Tibial artery (tissue), 4 donors: Measurements from ENCODE around the gene PCNX1.

Source experiments
- DNase-seq, 2 donors: peaks; one replicate each; pipeline ENCODE4 v3.0.0-alpha.2; 2019
- H3K27ac ChIP-seq, 2 donors: fragments of 200-600 bp; sonication (generic) in 1 of 2; 1 replicate in 1 of 2; 2 replicates in 1 of 2; pipeline ENCODE4 v1.5.1; 2018 to 2019; ENCODE audit warnings: mild to moderate bottlenecking in 1 of 2
- H3K27me3 ChIP-seq, 2 donors: fragments of 200-600 bp; sonication (generic) in 1 of 2; one replicate each; pipeline versions ENCODE4 v1.5.1 to v1.6.0; 2016 to 2019
- H3K36me3 ChIP-seq, 3 donors: fragments of 200-600 bp; sonication (generic) in 2 of 3; one replicate each; pipeline ENCODE4 v1.5.1; 2016 to 2019; ENCODE audit warnings: mild to moderate bottlenecking in 2 of 3
- H3K4me1 ChIP-seq, 4 donors: fragments of 200-600 bp; sonication (generic) in 2 of 4; 1 replicate in 3 of 4; 2 replicates in 1 of 4; pipeline ENCODE4 v1.5.1; 2016 to 2019
- H3K4me3 ChIP-seq, 2 donors: fragments of 200-600 bp; sonication (generic) in 1 of 2; 1 replicate in 1 of 2; 2 replicates in 1 of 2; pipeline ENCODE4 v1.5.1; 2018 to 2019; ENCODE audit warnings: mild to moderate bottlenecking in 2 of 2
- H3K9me3 ChIP-seq, 3 donors: fragments of 200-600 bp; sonication (generic) in 1 of 3; one replicate each; pipeline ENCODE4 v1.5.1; 2016 to 2019
- CTCF ChIP-seq, 2 experiments: fragments of 200-600 bp in 1 of 2; fragments of 450-650 bp in 1 of 2; IDR thresholded peaks; one replicate each; pipeline ENCODE4 v1.5.1; 2017 to 2019; ENCODE audit warnings: antibody characterized with exemption in 2 of 2, mild to moderate bottlenecking in 1 of 2, moderate library complexity in 1 of 2
- intact Hi-C: fragments of 100-400 bp; cut with DNase I; formaldehyde crosslinking; loops from one replicate; pipeline ENCODE4 v1.15.0; 2023; ENCODE audit warnings: low total_unique reads

Gene PCNX1

GRCh38 chr14:70887737-70888499, 19.3 kb upstream of the PCNX1 start:
- no peak for DNase-seq
- no peak overlapping the region for H3K4me3 ChIP-seq
- peaks cover 0 to 20% (median 0%) of the 10 kb centered on the region in 4 donors for H3K4me1 ChIP-seq
- no peaks in the 10 kb centered on the region for H3K9me3 ChIP-seq
- intact Hi-C loops: no loop called here
- no peak for TF ChIP-seq CTCF (IDR thresholded peaks at IDR 0.05)
- no peaks in the 10 kb centered on the region for H3K27me3 ChIP-seq
- H3K36me3 ChIP-seq: no peaks in the 10 kb centered on the region
- no peak overlapping the region for H3K27ac ChIP-seq

- Histone ChIP-seq H3K27me3 (no peaks in the 10 kb centered on the region), H3K4me1 (peaks cover 0 to 20% (median 0%) of the 10 kb centered on the region in 4 donors), H3K36me3 (no peaks in the 10 kb centered on the region), H3K4me3 (no peak overlapping the region), H3K9me3 (no peaks in the 10 kb centered on the region), H3K27ac (no peak overlapping the region)
- intact Hi-C loops: no loop called here
- DNase-seq: no peak
- no peak for TF ChIP-seq CTCF (IDR thresholded peaks at IDR 0.05)
Observed at GRCh38 chr14:70888681-70889175, 18.5 kb upstream of the PCNX1 start.

GRCh38 chr14:70889555-70889954, 17.7 kb upstream of the PCNX1 start:
- Histone ChIP-seq H3K27ac (no peak overlapping the region), H3K4me1 (peaks cover 0 to 20% (median 0%) of the 10 kb centered on the region in 4 donors), H3K36me3 (no peaks in the 10 kb centered on the region), H3K4me3 (no peak overlapping the region), H3K9me3 (no peaks in the 10 kb centered on the region), H3K27me3 (no peaks in the 10 kb centered on the region)
- no peak for DNase-seq
- intact Hi-C loops: no loop called here
- no peak for TF ChIP-seq CTCF (IDR thresholded peaks at IDR 0.05)

GRCh38 chr14:70890826-70891659, 16.2 kb upstream of the PCNX1 start:
- H3K9me3 ChIP-seq: no peaks in the 10 kb centered on the region
- H3K36me3 ChIP-seq: no peaks in the 10 kb centered on the region
- intact Hi-C loops: no loop called here
- no peak for DNase-seq
- peaks cover 0 to 20% (median 0%) of the 10 kb centered on the region in 4 donors for H3K4me1 ChIP-seq
- no peak for TF ChIP-seq CTCF (IDR thresholded peaks at IDR 0.05)
- H3K4me3 ChIP-seq: no peak overlapping the region
- no peaks in the 10 kb centered on the region for H3K27me3 ChIP-seq
- H3K27ac ChIP-seq: no peak overlapping the region

GRCh38 chr14:70891737-70892136, 15.5 kb upstream of the PCNX1 start:
- Histone ChIP-seq H3K9me3 (no peaks in the 10 kb centered on the region), H3K27me3 (no peaks in the 10 kb centered on the region), H3K27ac (no peak overlapping the region), H3K4me3 (no peak overlapping the region), H3K4me1 (peaks cover 0 to 20% (median 0%) of the 10 kb centered on the region in 4 donors), H3K36me3 (no peaks in the 10 kb centered on the region)
- TF ChIP-seq CTCF (IDR thresholded peaks at IDR 0.05): no peak
- intact Hi-C loops: no loop called here
- DNase-seq: no peak
